8988T (cell line): ENCODE results near the gene FTSJ3.

Experiments
- DNase-seq: peaks from one replicate; pipeline ENCODE4 v3.0.0; 2011

Gene FTSJ3

GRCh38 chr17:63783522-63783921 lies 43.9 kb downstream of the FTSJ3 start:
- no peak for DNase-seq

- no peak for DNase-seq
Observed at GRCh38 chr17:63780928-63781327, 46.5 kb downstream of the FTSJ3 start.

GRCh38 chr17:63780507-63780906 lies 47.0 kb downstream of the FTSJ3 start:
- no peak for DNase-seq

GRCh38 chr17:63775420-63775819 lies 52.0 kb downstream of the FTSJ3 start:
- no peak for DNase-seq

- no peak for DNase-seq
Observed at GRCh38 chr17:63774969-63775265, 52.5 kb downstream of the FTSJ3 start.

- no peak for DNase-seq
Observed at GRCh38 chr17:63774141-63774968, 53.1 kb downstream of the FTSJ3 start, which contains the start of gene DDX42. DDX42 (plus strand) TSS chr17:63774170; CDS start chr17:63787050, 12,880 bp downstream.

- peak; percentile 75 for DNase-seq
Observed at GRCh38 chr17:63773272-63774140, 54.0 kb downstream of the FTSJ3 start, which contains the start of gene CCDC47. CCDC47 (minus strand) TSS chr17:63773597; CDS start chr17:63766175, 7,422 bp downstream.

- DNase-seq, result no peak
Observed at GRCh38 chr17:63772801-63773271, 54.6 kb downstream of the FTSJ3 start.
